H9 (cell line): ENCODE data around the gene INSRR. TPM values are rescaled to one million over a fixed set of nuclear protein-coding genes. Genes with fewer than 3 reads are reported as not detected.
A peak's percentile ranks its signal among the peaks of the same experiment; 100 is the strongest.

Experiments
- DNase-seq: peaks from one replicate; pipeline ENCODE4 v3.0.0-alpha.2; 2017
- H2AFZ ChIP-seq: one replicate; pipeline ENCODE4 v1.6.1; 2013; ENCODE audit warnings: mild to moderate bottlenecking, low read length, control low read depth, moderate library complexity
- H2AK5ac ChIP-seq: 2 replicates; pipeline ENCODE4 v1.6.1; 2013; ENCODE audit warnings: low read length, control low read depth, mixed read lengths; ENCODE audit not compliant: insufficient read length
- H2BK120ac ChIP-seq: one replicate; pipeline ENCODE4 v1.6.1; 2013; ENCODE audit warnings: low read depth, mild to moderate bottlenecking, low read length, control low read depth, inconsistent platforms; ENCODE audit not compliant: poor library complexity, severe bottlenecking
- H2BK12ac ChIP-seq: 2 replicates; pipeline ENCODE4 v1.6.1; 2013; ENCODE audit warnings: low read length, control low read depth, mixed read lengths, low read depth; ENCODE audit not compliant: insufficient read length
- H2BK15ac ChIP-seq: 2 replicates; pipeline ENCODE4 v1.6.1; 2013; ENCODE audit warnings: low read depth, low read length, control low read depth
- H2BK20ac ChIP-seq: one replicate; pipeline ENCODE4 v1.6.1; 2013; ENCODE audit warnings: low read depth, mild to moderate bottlenecking, low read length, control low read depth, inconsistent platforms; ENCODE audit not compliant: poor library complexity, severe bottlenecking
- H2BK5ac ChIP-seq: 2 replicates; pipeline ENCODE4 v1.6.1; 2013; ENCODE audit warnings: low read length, control low read depth, mixed read lengths; ENCODE audit not compliant: insufficient read length
- H3K14ac ChIP-seq: 2 replicates; pipeline ENCODE4 v1.6.1; 2013; ENCODE audit warnings: low read length, control low read depth; ENCODE audit not compliant: insufficient read depth
- H3K18ac ChIP-seq: 2 replicates; pipeline ENCODE4 v1.6.1; 2013; ENCODE audit warnings: low read depth, mild to moderate bottlenecking, mixed read lengths, low read length, control low read depth; ENCODE audit not compliant: insufficient read length
- H3K23ac ChIP-seq: 2 replicates; pipeline ENCODE4 v1.6.1; 2013; ENCODE audit warnings: low read length, control low read depth, mixed read lengths, low read depth; ENCODE audit not compliant: insufficient read length
- H3K23me2 ChIP-seq: 2 replicates; pipeline ENCODE4 v1.6.1; 2013; ENCODE audit warnings: low read depth, mild to moderate bottlenecking, mixed read lengths, low read length, control low read depth; ENCODE audit not compliant: insufficient read length, poor library complexity, severe bottlenecking
- H3K27ac ChIP-seq: 2 replicates; pipeline ENCODE4 v1.5.1; 2013; ENCODE audit warnings: low read length, control low read depth, mixed read lengths, low read depth; ENCODE audit not compliant: insufficient read length
- H3K27me3 ChIP-seq: 2 replicates; pipeline ENCODE4 v1.6.1; 2013; ENCODE audit warnings: low read length, control low read depth, inconsistent platforms; ENCODE audit not compliant: insufficient read depth
- H3K4ac ChIP-seq: 2 replicates; pipeline ENCODE4 v1.6.1; 2013; ENCODE audit warnings: low read depth, mild to moderate bottlenecking, control low read depth, inconsistent platforms, low read length, moderate library complexity
- H3K4me1 ChIP-seq: 2 replicates; pipeline ENCODE4 v1.6.1; 2013; ENCODE audit warnings: low read length, control low read depth, inconsistent platforms; ENCODE audit not compliant: insufficient read depth
- H3K4me2 ChIP-seq: 2 replicates; pipeline ENCODE4 v1.6.1; 2013; ENCODE audit warnings: low read length, control low read depth, mixed read lengths; ENCODE audit not compliant: insufficient read length, insufficient read depth
- H3K56ac ChIP-seq: 2 replicates; pipeline ENCODE4 v1.6.1; 2013; ENCODE audit warnings: low read depth, mild to moderate bottlenecking, mixed read lengths, low read length, control low read depth; ENCODE audit not compliant: insufficient read length
- H3K79me1 ChIP-seq: 2 replicates; pipeline ENCODE4 v1.6.1; 2013; ENCODE audit warnings: low read depth, mild to moderate bottlenecking, moderate library complexity, low read length, control low read depth, inconsistent platforms; ENCODE audit not compliant: insufficient read depth, poor library complexity, severe bottlenecking
- H3K79me2 ChIP-seq: 2 replicates; pipeline ENCODE4 v1.6.1; 2013; ENCODE audit warnings: low read length, control low read depth, inconsistent platforms; ENCODE audit not compliant: insufficient read depth
- H3K9ac ChIP-seq: 2 replicates; pipeline ENCODE4 v1.6.1; 2013; ENCODE audit warnings: low read length, control low read depth, mixed read lengths; ENCODE audit not compliant: insufficient read length; ENCODE audit errors: extremely low read depth
- H3K9me3 ChIP-seq: one replicate; pipeline ENCODE4 v1.6.1; 2013; ENCODE audit warnings: low read depth, low read length, inconsistent platforms; ENCODE audit not compliant: control insufficient read depth
- H3T11ph ChIP-seq: one replicate; pipeline ENCODE4 v1.6.1; 2013; ENCODE audit warnings: mild to moderate bottlenecking, low read length, control low read depth, inconsistent platforms
- H4K20me1 ChIP-seq: one replicate; pipeline ENCODE4 v1.6.1; 2013; ENCODE audit not compliant: control insufficient read depth, insufficient read length, insufficient read depth
- H4K5ac ChIP-seq: 2 replicates; pipeline ENCODE4 v1.6.1; 2013; ENCODE audit warnings: low read depth, mild to moderate bottlenecking, mixed read lengths, low read length, control low read depth; ENCODE audit not compliant: insufficient read length
- H4K8ac ChIP-seq: replicated peaks from 2 replicates; pipeline ENCODE4 v1.6.1; 2013; ENCODE audit warnings: low read length, control low read depth, mixed read lengths, low read depth; ENCODE audit not compliant: insufficient read length
- H4K91ac ChIP-seq: 2 replicates; pipeline ENCODE4 v1.6.1; 2013; ENCODE audit warnings: low read depth, mild to moderate bottlenecking, moderate library complexity, mixed read lengths, low read length, control low read depth; ENCODE audit not compliant: insufficient read length
- H3K27ac Mint-ChIP-seq, 3 experiments: 2 replicates in 2 of 3; 3 replicates in 1 of 3; pipeline ENCODE4 v1.8.0; 2020 to 2021; ENCODE audit warnings: mixed read lengths in 3 of 3, mild to moderate bottlenecking in 1 of 3, moderate library complexity in 1 of 3
- H3K27me3 Mint-ChIP-seq: 2 replicates; pipeline ENCODE4 v1.8.0; 2021; ENCODE audit warnings: low read depth, mild to moderate bottlenecking, moderate library complexity, mixed read lengths
- H3K36me3 Mint-ChIP-seq, 3 experiments: 2 replicates in 2 of 3; 3 replicates in 1 of 3; pipeline ENCODE4 v1.8.0; 2020 to 2021; ENCODE audit warnings: low read depth in 3 of 3, mixed read lengths in 3 of 3; ENCODE audit not compliant: insufficient read depth in 1 of 3
- H3K4me1 Mint-ChIP-seq, 2 experiments: 2 replicates each; pipeline ENCODE4 v1.8.0; 2020; ENCODE audit warnings: mixed read lengths in 2 of 2
- H3K4me3 Mint-ChIP-seq, 2 experiments: 2 replicates in 1 of 2; 3 replicates in 1 of 2; pipeline ENCODE4 v1.8.0; 2020 to 2021; ENCODE audit warnings: mild to moderate bottlenecking in 2 of 2, mixed read lengths in 2 of 2, moderate library complexity in 1 of 2
- H3K9me3 Mint-ChIP-seq, 2 experiments: 2 replicates in 1 of 2; 3 replicates in 1 of 2; pipeline ENCODE4 v1.8.0; 2020; ENCODE audit warnings: mild to moderate bottlenecking in 2 of 2, mixed read lengths in 2 of 2, moderate library complexity in 1 of 2
- WGBS: extraction: QIAGEN DNeasy Blood & Tissue Kit; methylation state at CpG from one replicate; pipeline ENCODE4 v1.1.7; 2013; ENCODE audit warnings: missing lambda C conversion rate, low lambda C conversion rate, mixed read lengths; ENCODE audit not compliant: insufficient read length; ENCODE audit errors: extremely low coverage; 5-methylcytosine and 5-hydroxymethylcytosine counted together
- total RNA-seq: library from RNA; stranded (reverse); gene quantifications from 2 replicates; pipeline ENCODE4 v1.2.1, GENCODE V29; 2021
- TF ChIP-seq, protein P1 (sequence below): fragments of 200-600 bp; sonication (generic); conservative IDR thresholded peaks from 3 replicates; pipeline ENCODE4 v1.8.0; 2021; ENCODE audit warnings: antibody characterized with exemption, mild to moderate bottlenecking

The INSRR gene
- total RNA-seq, 1 experiment from 2014 or later, result not detected

DNA sequence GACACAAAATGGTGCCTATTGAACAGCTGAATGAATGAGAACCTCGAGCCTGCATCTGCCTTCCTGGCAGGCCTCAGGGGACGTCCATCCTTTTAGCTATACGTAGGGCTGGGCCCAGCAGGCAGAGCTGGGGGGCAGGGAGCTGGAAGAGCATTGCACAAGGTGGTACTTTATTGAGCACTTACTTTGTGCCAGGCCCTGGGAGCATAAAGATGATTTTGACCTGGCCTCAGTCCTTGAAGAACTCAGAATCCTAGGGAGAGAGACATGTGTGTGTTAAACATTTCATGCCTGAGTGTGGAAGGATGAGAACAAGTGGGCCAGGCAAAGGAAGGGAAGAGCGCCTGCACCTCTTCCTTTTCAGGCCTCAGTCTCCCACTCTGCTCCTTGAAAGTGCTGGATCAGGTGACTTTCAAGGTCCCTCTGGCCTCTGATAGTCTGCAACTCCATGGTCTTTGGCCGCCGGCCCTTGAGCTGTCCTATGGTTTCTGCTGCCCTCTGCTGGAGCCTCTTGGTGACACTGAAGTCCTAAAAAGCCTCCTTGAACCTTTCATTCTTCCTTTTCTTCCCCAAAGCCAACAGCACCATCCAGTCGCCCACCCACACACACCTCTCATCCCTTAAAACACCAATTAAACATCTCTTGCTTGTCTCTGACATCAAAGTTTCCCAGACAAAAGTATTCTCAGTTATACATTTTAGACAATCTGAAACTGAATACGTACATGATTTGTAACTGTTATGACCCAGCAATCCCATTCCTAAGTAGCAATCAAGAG is 31.1 kb upstream of the INSRR start:
- H3K9me3 Mint-ChIP-seq, result no peaks in the 10 kb centered on the region; a peak in 2 of 5 replicates
- no peak overlapping the region for H2BK12ac ChIP-seq
- no peaks in the 10 kb centered on the region for H3K79me1 ChIP-seq
- H3K4ac ChIP-seq, result no peak overlapping the region
- H3K36me3 Mint-ChIP-seq, result no peaks in the 10 kb centered on the region
- H3K4me2 ChIP-seq, result no peak overlapping the region
- H3K27me3 Mint-ChIP-seq, result peaks cover 82% of the 10 kb centered on the region
- H3K4me3 Mint-ChIP-seq, result peak overlapping the region in 1 of 2 experiments; percentile 5; a peak in 1 of 5 replicates
- no peak overlapping the region for H2BK15ac ChIP-seq
- no peak overlapping the region for H2BK5ac ChIP-seq
- WGBS, result no CpG with 5 or more reads among the region's 8 CpGs
- 0 out of 7 replicates have a peak overlapping the region, but pooled peaks of 1 of the 3 experiments have one; percentile 10 for H3K27ac Mint-ChIP-seq
- H4K20me1 ChIP-seq, result no peaks in the 10 kb centered on the region
- H3K9ac ChIP-seq, result no peak overlapping the region
- H2AK5ac ChIP-seq, result no peak overlapping the region
- no peak overlapping the region for H4K8ac ChIP-seq
- no peak overlapping the region for H3T11ph ChIP-seq
- no peak overlapping the region for H3K14ac ChIP-seq
- H4K5ac ChIP-seq, result no peak overlapping the region
- H3K4me1 ChIP-seq, result peaks cover 2% of the 10 kb centered on the region; the same call in 1 of the 2 replicates
- no peak overlapping the region for H3K27ac ChIP-seq
- no peak overlapping the region for H2AFZ ChIP-seq
- H3K23ac ChIP-seq, result no peak overlapping the region
- peaks cover 27 to 48% of the 10 kb centered on the region in 2 experiments for H3K4me1 Mint-ChIP-seq
- H3K9me3 ChIP-seq, result no peaks in the 10 kb centered on the region
- TF ChIP-seq, protein P1, sequence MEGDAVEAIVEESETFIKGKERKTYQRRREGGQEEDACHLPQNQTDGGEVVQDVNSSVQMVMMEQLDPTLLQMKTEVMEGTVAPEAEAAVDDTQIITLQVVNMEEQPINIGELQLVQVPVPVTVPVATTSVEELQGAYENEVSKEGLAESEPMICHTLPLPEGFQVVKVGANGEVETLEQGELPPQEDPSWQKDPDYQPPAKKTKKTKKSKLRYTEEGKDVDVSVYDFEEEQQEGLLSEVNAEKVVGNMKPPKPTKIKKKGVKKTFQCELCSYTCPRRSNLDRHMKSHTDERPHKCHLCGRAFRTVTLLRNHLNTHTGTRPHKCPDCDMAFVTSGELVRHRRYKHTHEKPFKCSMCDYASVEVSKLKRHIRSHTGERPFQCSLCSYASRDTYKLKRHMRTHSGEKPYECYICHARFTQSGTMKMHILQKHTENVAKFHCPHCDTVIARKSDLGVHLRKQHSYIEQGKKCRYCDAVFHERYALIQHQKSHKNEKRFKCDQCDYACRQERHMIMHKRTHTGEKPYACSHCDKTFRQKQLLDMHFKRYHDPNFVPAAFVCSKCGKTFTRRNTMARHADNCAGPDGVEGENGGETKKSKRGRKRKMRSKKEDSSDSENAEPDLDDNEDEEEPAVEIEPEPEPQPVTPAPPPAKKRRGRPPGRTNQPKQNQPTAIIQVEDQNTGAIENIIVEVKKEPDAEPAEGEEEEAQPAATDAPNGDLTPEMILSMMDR, result peak; percentile 89
- H3K56ac ChIP-seq, result no peak overlapping the region
- no peaks in the 10 kb centered on the region for H3K79me2 ChIP-seq
- no peak overlapping the region for H3K18ac ChIP-seq
- H3K27me3 ChIP-seq, result peaks cover 21% of the 10 kb centered on the region; the same call in 1 of the 2 replicates
- H2BK120ac ChIP-seq, result no peak overlapping the region
- H2BK20ac ChIP-seq, result no peak overlapping the region
- no peak overlapping the region for H4K91ac ChIP-seq
- no peaks in the 10 kb centered on the region for H3K23me2 ChIP-seq
- DNase-seq, result peak; percentile 85
